ENCODE measurements around the gene CCDC92B. TPM values are rescaled to one million over a fixed set of nuclear protein-coding genes. Genes with fewer than 3 reads are reported as not detected.

The CCDC92B gene
- total RNA-seq, 1 donor from 2014 or later: not detected

- no peak for DNase-seq (ENCODE audit: extremely low read depth, low read depth, low spot score)
Measured at GRCh38 chr17:2779545-2779944, 30.1 kb upstream of the CCDC92B start.

GRCh38 chr17:2778489-2778888 lies 29.0 kb upstream of the CCDC92B start:
- no peak for DNase-seq (ENCODE audit: extremely low read depth, low read depth, low spot score)

- DNase-seq (ENCODE audit: extremely low read depth, low read depth, low spot score): no peak
Measured at GRCh38 chr17:2777242-2777867, 27.9 kb upstream of the CCDC92B start.

- DNase-seq (ENCODE audit: extremely low read depth, low read depth, low spot score): no peak
Measured at GRCh38 chr17:2776589-2777241, 27.3 kb upstream of the CCDC92B start.

- DNase-seq (ENCODE audit: extremely low read depth, low read depth, low spot score): no peak
Measured at GRCh38 chr17:2775206-2775605, 25.8 kb upstream of the CCDC92B start.

- DNase-seq (ENCODE audit: extremely low read depth, low read depth, low spot score): no peak
Measured at GRCh38 chr17:2770129-2770528, 20.7 kb upstream of the CCDC92B start.

GRCh38 chr17:2758870-2759269 lies 9.4 kb upstream of the CCDC92B start:
- DNase-seq (ENCODE audit: extremely low read depth, low read depth, low spot score): no peak

- no peak for DNase-seq (ENCODE audit: extremely low read depth, low read depth, low spot score)
Measured at GRCh38 chr17:2755891-2756724, 6.7 kb upstream of the CCDC92B start.

- DNase-seq (ENCODE audit: extremely low read depth, low read depth, low spot score): no peak
Measured at GRCh38 chr17:2751491-2751890, 2.0 kb upstream of the CCDC92B start.

- DNase-seq (ENCODE audit: extremely low read depth, low read depth, low spot score): no peak
Measured at GRCh38 chr17:2750721-2751120, 1.3 kb upstream of the CCDC92B start.

GRCh38 chr17:2749784-2750181 lies 331 bp upstream of the CCDC92B start:
- DNase-seq (ENCODE audit: extremely low read depth, low read depth, low spot score): no peak

GRCh38 chr17:2745317-2746037 lies 4.0 kb downstream of the CCDC92B start:
- no peak for DNase-seq (ENCODE audit: extremely low read depth, low read depth, low spot score)

GRCh38 chr17:2737693-2738092 lies 11.8 kb downstream of the CCDC92B start:
- DNase-seq (ENCODE audit: extremely low read depth, low read depth, low spot score): no peak

GRCh38 chr17:2736956-2737355 lies 12.5 kb downstream of the CCDC92B start:
- no peak for DNase-seq (ENCODE audit: extremely low read depth, low read depth, low spot score)

- no peak for DNase-seq (ENCODE audit: extremely low read depth, low read depth, low spot score)
Measured at GRCh38 chr17:2735896-2736295, 13.6 kb downstream of the CCDC92B start.

GRCh38 chr17:2734939-2735338 lies 14.5 kb downstream of the CCDC92B start:
- no peak for DNase-seq (ENCODE audit: extremely low read depth, low read depth, low spot score)

- DNase-seq (ENCODE audit: extremely low read depth, low read depth, low spot score): no peak
Measured at GRCh38 chr17:2731807-2732206, 17.6 kb downstream of the CCDC92B start.

- DNase-seq (ENCODE audit: extremely low read depth, low read depth, low spot score): no peak
Measured at GRCh38 chr17:2730764-2731353, 18.6 kb downstream of the CCDC92B start.

GRCh38 chr17:2724784-2725164 lies 24.7 kb downstream of the CCDC92B start:
- DNase-seq (ENCODE audit: extremely low read depth, low read depth, low spot score): no peak

GRCh38 chr17:2723997-2724783 lies 25.3 kb downstream of the CCDC92B start:
- no peak for DNase-seq (ENCODE audit: extremely low read depth, low read depth, low spot score)

All from glomerular endothelial cell (primary cell).